ENCODE results near the gene CPZ.

CPZ gene

GRCh38 chr4:8596891-8597290 is 4.3 kb downstream of the CPZ start:
- DNase-seq = no peak

- DNase-seq = no peak
Observed at GRCh38 chr4:8597319-8597718, 4.8 kb downstream of the CPZ start.

- DNase-seq = no peak
Observed at GRCh38 chr4:8597791-8598190, 5.2 kb downstream of the CPZ start.

GRCh38 chr4:8598391-8599090 is 6.0 kb downstream of the CPZ start:
- no peak for DNase-seq

GRCh38 chr4:8599091-8599460 is 6.5 kb downstream of the CPZ start:
- no peak for DNase-seq

- no peak for DNase-seq
Observed at GRCh38 chr4:8599657-8600056, 7.1 kb downstream of the CPZ start.

GRCh38 chr4:8600266-8600665 is 7.7 kb downstream of the CPZ start:
- no peak for DNase-seq

- DNase-seq = no peak
Observed at GRCh38 chr4:8600686-8601085, 8.1 kb downstream of the CPZ start.

- DNase-seq = no peak
Observed at GRCh38 chr4:8601086-8601485, 8.5 kb downstream of the CPZ start.

GRCh38 chr4:8601556-8601955 is 9.0 kb downstream of the CPZ start:
- DNase-seq = no peak

- DNase-seq = no peak
Observed at GRCh38 chr4:8602686-8603430, 10.3 kb downstream of the CPZ start.

GRCh38 chr4:8603931-8604330 is 11.4 kb downstream of the CPZ start:
- DNase-seq = no peak

GRCh38 chr4:8605289-8605688 is 12.7 kb downstream of the CPZ start:
- DNase-seq = no peak

GRCh38 chr4:8606476-8606875 is 13.9 kb downstream of the CPZ start:
- no peak for DNase-seq

GRCh38 chr4:8606966-8607365 is 14.4 kb downstream of the CPZ start:
- no peak for DNase-seq

GRCh38 chr4:8607603-8608481 is 15.3 kb downstream of the CPZ start:
- DNase-seq = no peak

- DNase-seq = no peak
Observed at GRCh38 chr4:8608714-8609391, 16.3 kb downstream of the CPZ start.

GRCh38 chr4:8609406-8609805 is 16.8 kb downstream of the CPZ start:
- no peak for DNase-seq

GRCh38 chr4:8609824-8610350 is 17.3 kb downstream of the CPZ start:
- no peak for DNase-seq

- no peak for DNase-seq
Observed at GRCh38 chr4:8610858-8611616, 18.5 kb downstream of the CPZ start.

- no peak for DNase-seq
Observed at GRCh38 chr4:8612646-8613045, 20.1 kb downstream of the CPZ start.
